Endothelial cell (in vitro differentiated cells): ENCODE results near the gene CPAMD8. TPM values are rescaled to one million over a fixed set of nuclear protein-coding genes. Genes with fewer than 3 reads are reported as not detected.

ENCODE experiments used
- DNase-seq: peaks from one replicate; pipeline ENCODE4 v3.0.0; 2021; ENCODE audit warnings: low spot score
- H3K27ac Mint-ChIP-seq: one replicate; pipeline ENCODE4 v1.8.0; 2021; ENCODE audit warnings: mixed read lengths, inconsistent platforms; ENCODE audit not compliant: unreplicated experiment
- H3K27me3 Mint-ChIP-seq: one replicate; pipeline ENCODE4 v1.8.0; 2021; ENCODE audit warnings: mild to moderate bottlenecking, moderate library complexity, mixed read lengths, inconsistent platforms; ENCODE audit not compliant: unreplicated experiment
- H3K36me3 Mint-ChIP-seq: one replicate; pipeline ENCODE4 v1.8.0; 2021; ENCODE audit warnings: mild to moderate bottlenecking, low read depth, mixed read lengths, inconsistent platforms; ENCODE audit not compliant: unreplicated experiment
- H3K4me1 Mint-ChIP-seq: one replicate; pipeline ENCODE4 v1.8.0; 2021; ENCODE audit warnings: mild to moderate bottlenecking, mixed read lengths, inconsistent platforms; ENCODE audit not compliant: unreplicated experiment
- H3K4me3 Mint-ChIP-seq: one replicate; pipeline ENCODE4 v1.8.0; 2021; ENCODE audit warnings: mild to moderate bottlenecking, mixed read lengths, inconsistent platforms; ENCODE audit not compliant: unreplicated experiment
- H3K9me3 Mint-ChIP-seq: one replicate; pipeline ENCODE4 v1.8.0; 2021; ENCODE audit warnings: mixed read lengths, inconsistent platforms; ENCODE audit not compliant: unreplicated experiment
- CTCF ChIP-seq: fragments of 200-600 bp; sonication (generic); IDR thresholded peaks from one replicate; pipeline ENCODE4 v1.5.0; 2021; ENCODE audit warnings: antibody characterized with exemption; ENCODE audit not compliant: unreplicated experiment
- total RNA-seq: library from RNA; stranded (reverse); fragmentation: NEBNext Ultra II Directional; extraction: Animal tissue kit (Norgen Biotek cat#: 25700); gene quantifications from one replicate; pipeline ENCODE4 v1.2.1, GENCODE V29; 2021; ENCODE audit not compliant: unreplicated experiment

The CPAMD8 gene
- total RNA-seq, 1 donor from 2014 or later, result 4.8 TPM

GRCh38 chr19:16889366-16889882 is 137.2 kb downstream of the CPAMD8 start:
- H3K4me1 Mint-ChIP-seq, result peaks cover 3% of the 10 kb centered on the region
- H3K36me3 Mint-ChIP-seq, result no peaks in the 10 kb centered on the region
- no peak for TF ChIP-seq CTCF
- no peak for DNase-seq
- H3K9me3 Mint-ChIP-seq, result no peaks in the 10 kb centered on the region
- peaks cover 4% of the 10 kb centered on the region for H3K27me3 Mint-ChIP-seq
- H3K4me3 Mint-ChIP-seq, result no peak overlapping the region
- H3K27ac Mint-ChIP-seq, result no peak overlapping the region

GRCh38 chr19:16888629-16889365 is 137.8 kb downstream of the CPAMD8 start, which contains the start of gene F2RL3:
F2RL3 (plus strand) TSS chr19:16888999; CDS start chr19:16889190, 191 bp downstream.
- Mint-ChIP-seq H3K27me3 (peaks cover 4% of the 10 kb centered on the region), H3K4me1 (peaks cover 3% of the 10 kb centered on the region), H3K9me3 (no peaks in the 10 kb centered on the region), H3K36me3 (no peaks in the 10 kb centered on the region), H3K27ac (peak within 1 kb of the TSS; percentile 70), H3K4me3 (no peak within 1 kb of the TSS)
- DNase-seq, result peak; percentile 61
- no peak for TF ChIP-seq CTCF

- H3K9me3 Mint-ChIP-seq, result peaks cover 5% of the 10 kb centered on the region
- no peaks in the 10 kb centered on the region for H3K36me3 Mint-ChIP-seq
- TF ChIP-seq CTCF, result no peak
- H3K27ac Mint-ChIP-seq, result no peak overlapping the region
- peaks cover 4% of the 10 kb centered on the region for H3K27me3 Mint-ChIP-seq
- peaks cover 3% of the 10 kb centered on the region for H3K4me1 Mint-ChIP-seq
- no peak for DNase-seq
- H3K4me3 Mint-ChIP-seq, result no peak overlapping the region
Measured at GRCh38 chr19:16887353-16888265, 139.0 kb downstream of the CPAMD8 start.

GRCh38 chr19:16886305-16886880 is 140.2 kb downstream of the CPAMD8 start:
- Mint-ChIP-seq H3K4me1 (peaks cover 3% of the 10 kb centered on the region), H3K27ac (no peak overlapping the region), H3K27me3 (peaks cover 2% of the 10 kb centered on the region), H3K9me3 (peaks cover 13% of the 10 kb centered on the region), H3K4me3 (no peak overlapping the region), H3K36me3 (peaks cover 8% of the 10 kb centered on the region)
- TF ChIP-seq CTCF, result no peak
- no peak for DNase-seq
